Measurements from ENCODE around the gene KCNN3. TPM values are rescaled to one million over a fixed set of nuclear protein-coding genes. Genes with fewer than 3 reads are reported as not detected.

The KCNN3 gene
- total RNA-seq, 1 donor from 2014 or later: 0.04 TPM

DNA sequence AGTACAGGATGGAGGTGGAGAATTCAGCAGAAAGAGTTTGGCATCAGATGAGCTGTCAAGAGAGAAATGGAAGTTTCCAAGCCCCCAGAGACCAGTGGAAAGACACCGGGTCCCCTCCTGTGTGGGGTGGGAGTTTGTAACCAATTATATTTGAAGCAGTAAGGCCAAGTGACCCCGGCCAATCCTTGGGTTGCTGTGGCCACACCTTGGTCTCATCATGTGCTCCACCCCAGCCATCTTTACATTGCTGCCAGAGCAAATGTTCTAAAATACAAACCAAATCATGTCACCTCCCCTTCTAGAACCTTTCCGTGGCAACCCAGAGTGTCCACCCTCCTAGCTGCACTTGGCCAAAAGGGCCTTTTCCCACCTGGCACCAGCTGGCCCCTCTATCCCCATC is 86.1 kb downstream of the KCNN3 start:
- Histone ChIP-seq H3K27me3 (ENCODE audit: control insufficient read depth, insufficient read depth, low read length) (peaks cover 4% of the 10 kb centered on the region), H3K4me3 (ENCODE audit: low read depth, low read length) (no peak overlapping the region), H3K36me3 (ENCODE audit: control insufficient read depth, insufficient read depth, low read length) (no peaks in the 10 kb centered on the region)
- DNase-seq (ENCODE audit: low read depth): no peak
- TF ChIP-seq, protein P1, sequence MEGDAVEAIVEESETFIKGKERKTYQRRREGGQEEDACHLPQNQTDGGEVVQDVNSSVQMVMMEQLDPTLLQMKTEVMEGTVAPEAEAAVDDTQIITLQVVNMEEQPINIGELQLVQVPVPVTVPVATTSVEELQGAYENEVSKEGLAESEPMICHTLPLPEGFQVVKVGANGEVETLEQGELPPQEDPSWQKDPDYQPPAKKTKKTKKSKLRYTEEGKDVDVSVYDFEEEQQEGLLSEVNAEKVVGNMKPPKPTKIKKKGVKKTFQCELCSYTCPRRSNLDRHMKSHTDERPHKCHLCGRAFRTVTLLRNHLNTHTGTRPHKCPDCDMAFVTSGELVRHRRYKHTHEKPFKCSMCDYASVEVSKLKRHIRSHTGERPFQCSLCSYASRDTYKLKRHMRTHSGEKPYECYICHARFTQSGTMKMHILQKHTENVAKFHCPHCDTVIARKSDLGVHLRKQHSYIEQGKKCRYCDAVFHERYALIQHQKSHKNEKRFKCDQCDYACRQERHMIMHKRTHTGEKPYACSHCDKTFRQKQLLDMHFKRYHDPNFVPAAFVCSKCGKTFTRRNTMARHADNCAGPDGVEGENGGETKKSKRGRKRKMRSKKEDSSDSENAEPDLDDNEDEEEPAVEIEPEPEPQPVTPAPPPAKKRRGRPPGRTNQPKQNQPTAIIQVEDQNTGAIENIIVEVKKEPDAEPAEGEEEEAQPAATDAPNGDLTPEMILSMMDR (IDR thresholded peaks at IDR 0.05; ENCODE audit: insufficient read depth, low read length, poor library complexity, severe bottlenecking): no peak

DNA sequence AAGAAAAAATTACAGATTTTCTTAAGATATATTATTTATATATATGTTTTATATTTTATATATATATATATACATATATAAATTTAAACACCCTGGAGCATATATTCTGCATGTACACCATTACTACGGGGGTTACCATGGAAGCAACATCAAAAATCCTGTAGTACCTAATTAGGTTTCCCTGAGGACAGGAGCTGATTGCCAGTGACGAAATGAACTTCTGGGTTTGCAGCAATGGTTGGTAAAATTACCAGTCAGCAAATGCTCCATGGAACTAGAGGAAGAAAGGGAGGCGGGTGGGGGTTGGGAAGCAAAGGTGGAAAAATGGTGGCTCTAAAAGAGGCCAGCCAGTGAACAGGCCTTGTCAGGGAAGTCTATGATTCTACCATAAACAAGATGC is 89.5 kb downstream of the KCNN3 start:
- no peaks in the 10 kb centered on the region for H3K36me3 ChIP-seq (ENCODE audit: control insufficient read depth, insufficient read depth, low read length)
- DNase-seq (ENCODE audit: low read depth): no peak
- peaks cover 9% of the 10 kb centered on the region for H3K27me3 ChIP-seq (ENCODE audit: control insufficient read depth, insufficient read depth, low read length)
- H3K4me3 ChIP-seq (ENCODE audit: low read depth, low read length): no peak overlapping the region
- TF ChIP-seq, protein P1 (IDR thresholded peaks at IDR 0.05; ENCODE audit: insufficient read depth, low read length, poor library complexity, severe bottlenecking): no peak

DNA sequence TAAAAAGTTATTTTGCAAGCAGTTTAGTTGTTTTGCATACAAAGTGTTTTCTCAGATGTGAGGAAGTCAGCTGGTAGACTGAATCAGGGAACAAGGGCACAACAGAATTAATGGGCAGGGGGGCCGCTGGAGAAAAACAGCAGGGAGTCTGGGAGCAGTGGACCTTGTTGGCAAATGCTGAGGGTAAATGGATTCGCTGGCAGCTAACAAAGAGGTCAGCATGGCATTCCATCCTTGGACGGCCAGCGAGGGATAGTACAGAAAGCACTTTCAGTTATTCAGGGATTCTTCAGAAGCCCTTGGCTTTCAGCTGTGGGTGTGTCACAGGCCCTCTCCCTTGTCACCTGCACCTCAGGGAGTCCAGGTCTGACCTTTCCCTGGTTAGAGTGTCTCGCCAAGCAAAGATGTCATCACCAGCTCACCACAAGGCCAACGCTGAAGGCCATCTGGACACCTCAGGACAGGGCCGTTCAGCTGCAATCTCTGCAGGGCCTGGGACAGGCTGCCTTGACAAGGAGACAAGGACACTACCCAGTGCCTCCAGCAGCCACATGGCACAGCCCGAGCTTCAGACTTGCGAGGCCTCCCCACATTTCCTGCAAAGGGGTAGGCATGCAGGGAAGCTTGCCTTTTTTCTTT is 90.4 kb downstream of the KCNN3 start:
- no peaks in the 10 kb centered on the region for H3K36me3 ChIP-seq (ENCODE audit: control insufficient read depth, insufficient read depth, low read length)
- peaks cover 10% of the 10 kb centered on the region for H3K27me3 ChIP-seq (ENCODE audit: control insufficient read depth, insufficient read depth, low read length)
- TF ChIP-seq, protein P1 (IDR thresholded peaks at IDR 0.05; ENCODE audit: insufficient read depth, low read length, poor library complexity, severe bottlenecking): no peak
- H3K4me3 ChIP-seq (ENCODE audit: low read depth, low read length): no peak overlapping the region
- no peak for DNase-seq (ENCODE audit: low read depth)

DNA sequence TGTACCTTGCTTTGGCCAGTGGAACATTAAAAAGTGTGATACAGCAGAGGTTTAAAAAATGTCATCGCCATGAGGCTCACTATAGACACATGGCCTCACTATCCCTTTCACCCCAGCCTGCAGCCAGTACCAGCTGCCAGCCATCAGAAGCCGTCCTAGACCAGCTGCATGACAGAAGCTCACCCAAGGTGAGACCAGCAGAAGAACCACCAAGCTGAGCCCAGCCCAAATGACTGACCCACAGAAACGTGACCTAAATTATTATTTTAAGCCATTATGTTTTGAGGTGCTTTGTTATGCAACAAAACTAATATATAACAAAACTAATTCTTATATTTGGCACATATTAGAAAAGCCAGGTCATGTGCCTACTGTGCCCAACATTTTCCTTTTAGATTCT is 91.1 kb downstream of the KCNN3 start:
- TF ChIP-seq, protein P1 (IDR thresholded peaks at IDR 0.05; ENCODE audit: insufficient read depth, low read length, poor library complexity, severe bottlenecking): no peak
- DNase-seq (ENCODE audit: low read depth): no peak
- Histone ChIP-seq H3K4me3 (ENCODE audit: low read depth, low read length) (no peak overlapping the region), H3K27me3 (ENCODE audit: control insufficient read depth, insufficient read depth, low read length) (peaks cover 17% of the 10 kb centered on the region), H3K36me3 (ENCODE audit: control insufficient read depth, insufficient read depth, low read length) (no peaks in the 10 kb centered on the region)

DNA sequence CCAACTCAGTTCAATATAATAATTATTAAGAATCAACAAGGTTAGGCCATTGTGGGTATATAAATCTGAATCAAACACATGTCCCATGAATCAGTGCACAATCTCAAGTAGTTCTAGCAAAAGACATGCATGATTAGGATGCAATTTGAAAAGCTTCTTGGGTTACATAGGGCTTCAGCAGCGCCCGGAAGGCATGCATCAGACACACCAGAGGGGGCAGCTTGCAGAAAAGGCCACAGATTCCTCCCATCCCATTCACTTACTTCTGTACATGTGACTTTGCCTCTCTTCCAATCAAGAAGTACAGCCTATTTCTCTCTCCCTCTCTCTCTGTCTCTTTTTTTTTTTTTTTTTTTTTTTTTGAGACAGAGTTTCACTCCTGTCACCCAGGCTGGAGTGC is 91.8 kb downstream of the KCNN3 start:
- DNase-seq (ENCODE audit: low read depth): no peak
- TF ChIP-seq, protein P1 (IDR thresholded peaks at IDR 0.05; ENCODE audit: insufficient read depth, low read length, poor library complexity, severe bottlenecking): no peak
- Histone ChIP-seq H3K4me3 (ENCODE audit: low read depth, low read length) (no peak overlapping the region), H3K36me3 (ENCODE audit: control insufficient read depth, insufficient read depth, low read length) (no peaks in the 10 kb centered on the region), H3K27me3 (ENCODE audit: control insufficient read depth, insufficient read depth, low read length) (peaks cover 23% of the 10 kb centered on the region)

DNA sequence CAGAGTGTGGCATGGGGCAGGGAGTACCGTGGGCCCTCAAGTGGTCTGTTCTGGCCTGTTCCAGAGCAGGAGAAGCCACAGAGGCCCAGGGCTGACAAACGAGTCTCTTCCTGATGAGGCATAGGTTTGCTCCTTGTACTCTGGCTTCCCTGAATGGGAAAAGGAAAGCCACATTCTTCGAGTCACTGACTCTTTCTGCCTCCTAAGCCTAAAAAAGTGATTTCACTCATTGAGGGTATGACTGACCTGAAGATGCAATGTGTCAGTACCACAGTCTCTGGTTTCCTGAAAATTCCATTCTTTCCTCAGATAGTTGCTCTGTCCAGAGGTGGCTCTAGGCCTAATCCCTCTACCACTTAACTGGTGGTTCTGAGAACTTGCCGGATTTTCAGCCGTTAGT is 92.3 kb downstream of the KCNN3 start:
- TF ChIP-seq, protein P1 (IDR thresholded peaks at IDR 0.05; ENCODE audit: insufficient read depth, low read length, poor library complexity, severe bottlenecking): no peak
- H3K4me3 ChIP-seq (ENCODE audit: low read depth, low read length): no peak overlapping the region
- H3K27me3 ChIP-seq (ENCODE audit: control insufficient read depth, insufficient read depth, low read length): peaks cover 23% of the 10 kb centered on the region
- no peaks in the 10 kb centered on the region for H3K36me3 ChIP-seq (ENCODE audit: control insufficient read depth, insufficient read depth, low read length)
- no peak for DNase-seq (ENCODE audit: low read depth)

All from kidney epithelial cell (primary cell).